ENCODE measurements around the gene FKRP.

The FKRP gene

DNA sequence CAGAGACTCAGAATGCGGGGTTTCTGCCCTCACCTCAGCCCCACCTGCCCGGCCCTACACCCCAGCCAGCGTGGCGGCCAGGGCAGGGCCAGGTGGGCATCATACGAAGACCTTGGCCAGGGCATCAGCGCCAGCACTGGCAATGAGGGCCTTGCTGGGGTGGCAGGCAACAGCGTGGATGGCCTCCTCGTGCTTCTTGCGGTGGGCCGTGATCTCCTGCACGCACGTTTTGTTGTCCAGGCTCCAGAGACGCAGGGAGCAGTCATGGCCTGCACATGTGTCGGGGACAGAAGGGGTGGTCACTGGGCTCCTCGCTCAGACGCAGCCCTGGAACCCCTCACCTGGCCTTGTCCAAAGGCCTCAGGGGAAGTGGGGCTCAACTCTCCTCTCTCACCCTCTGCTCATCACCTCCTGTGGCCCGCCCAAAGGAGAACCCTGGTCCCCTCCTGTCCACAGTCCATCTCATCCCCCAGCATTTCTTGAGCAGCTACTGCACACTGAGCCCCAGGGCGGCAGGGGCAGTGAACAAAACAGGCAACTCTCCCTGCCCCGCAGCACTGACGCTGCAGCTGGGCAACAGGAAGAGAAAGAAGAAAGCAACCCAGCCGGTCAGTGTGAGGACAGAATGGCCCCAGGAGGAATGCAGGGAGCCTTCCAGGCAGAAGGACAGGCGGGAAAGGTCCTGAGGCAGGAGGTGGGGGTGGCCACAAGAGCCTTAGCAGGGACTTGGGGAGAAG is 25.2 kb upstream of the FKRP start:
- Histone ChIP-seq H3K27me3 (ENCODE audit: control insufficient read depth, insufficient read depth, low read length) (no peaks in the 10 kb centered on the region), H3K9ac (ENCODE audit: low read length) (no peak overlapping the region), H3K4me3 (ENCODE audit: low read depth, low read length) (no peak overlapping the region), H3K36me3 (ENCODE audit: control insufficient read depth, insufficient read depth, low read length) (peaks cover 69% of the 10 kb centered on the region), H3K27ac (ENCODE audit: low read depth, low read length) (no peak overlapping the region), H3K4me1 (ENCODE audit: control insufficient read depth, insufficient read depth, low read length) (peaks cover 7% of the 10 kb centered on the region), H3K9me3 (ENCODE audit: control insufficient read depth, insufficient read depth, low read depth, low read length) (no peaks in the 10 kb centered on the region)

DNA sequence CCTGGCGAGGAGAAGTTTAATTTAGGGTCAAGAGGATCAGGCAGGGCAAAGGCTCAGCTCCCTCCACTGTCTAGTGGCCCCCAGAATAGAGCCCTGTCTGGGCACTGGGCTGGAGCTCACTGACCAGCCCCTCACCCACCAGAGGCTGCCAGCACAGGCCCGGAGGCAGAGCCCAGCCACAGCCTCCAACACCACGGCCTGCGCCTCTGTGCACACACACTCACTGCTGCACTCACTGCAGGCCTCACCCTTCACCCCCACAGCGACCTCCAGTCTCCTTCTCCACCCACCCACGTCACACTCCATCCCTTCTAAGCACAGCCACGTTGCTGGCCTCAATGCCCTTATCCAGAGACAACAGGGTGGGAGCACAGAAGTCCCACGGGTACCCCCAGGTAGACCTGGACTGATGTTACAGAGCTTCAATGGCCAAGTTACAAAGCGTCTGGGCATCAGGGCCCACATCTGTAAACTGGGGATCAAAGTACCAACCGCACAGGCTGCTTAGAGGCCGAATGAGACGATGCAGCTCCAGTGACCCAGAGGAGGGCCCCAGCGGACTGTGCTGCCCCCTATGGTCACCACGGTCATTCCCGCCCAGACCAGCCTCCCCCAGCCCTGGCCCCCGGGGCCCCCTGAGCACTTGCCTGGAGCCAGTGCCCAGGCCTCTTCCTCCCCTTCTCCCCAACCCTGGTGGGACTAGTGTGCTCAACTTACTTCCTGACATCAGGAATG is 24.4 kb upstream of the FKRP start:
- peaks cover 10% of the 10 kb centered on the region for H3K4me1 ChIP-seq (ENCODE audit: control insufficient read depth, insufficient read depth, low read length)
- peaks cover 76% of the 10 kb centered on the region for H3K36me3 ChIP-seq (ENCODE audit: control insufficient read depth, insufficient read depth, low read length)
- no peak overlapping the region for H3K27ac ChIP-seq (ENCODE audit: low read depth, low read length)

DNA sequence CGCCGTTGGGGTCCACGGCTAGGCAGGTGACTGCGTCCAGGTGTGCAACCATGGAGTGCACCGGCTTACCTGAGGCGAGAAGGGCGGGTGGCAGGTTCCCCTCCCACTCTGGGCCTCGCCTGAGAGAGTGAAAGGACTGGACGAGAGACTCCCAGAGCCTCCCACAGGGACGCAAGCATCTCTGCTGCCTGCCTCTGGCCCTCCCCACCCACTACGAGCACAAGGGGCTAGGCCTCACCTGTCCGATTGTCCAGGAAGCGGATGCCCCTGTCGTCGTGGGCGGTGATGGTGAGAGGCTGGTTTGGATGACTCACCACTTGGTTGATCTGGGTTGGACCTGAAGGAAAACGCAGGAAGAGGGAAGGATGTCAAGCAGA is 23.9 kb upstream of the FKRP start:
- Histone ChIP-seq H3K27me3 (ENCODE audit: control insufficient read depth, insufficient read depth, low read length) (no peaks in the 10 kb centered on the region), H3K9ac (ENCODE audit: low read length) (no peak overlapping the region), H3K4me3 (ENCODE audit: low read depth, low read length) (no peak overlapping the region), H3K36me3 (ENCODE audit: control insufficient read depth, insufficient read depth, low read length) (peaks cover 82% of the 10 kb centered on the region), H3K9me3 (ENCODE audit: control insufficient read depth, insufficient read depth, low read depth, low read length) (no peaks in the 10 kb centered on the region), H3K27ac (ENCODE audit: low read depth, low read length) (no peak overlapping the region), H3K4me1 (ENCODE audit: control insufficient read depth, insufficient read depth, low read length) (peaks cover 16% of the 10 kb centered on the region)

More for the DNA sequence above, 24.4 kb upstream of the FKRP start:
- Histone ChIP-seq H3K9me3 (ENCODE audit: control insufficient read depth, insufficient read depth, low read depth, low read length) (no peaks in the 10 kb centered on the region), H3K4me3 (ENCODE audit: low read depth, low read length) (no peak overlapping the region), H3K9ac (ENCODE audit: low read length) (no peak overlapping the region), H3K27me3 (ENCODE audit: control insufficient read depth, insufficient read depth, low read length) (no peaks in the 10 kb centered on the region)

DNA sequence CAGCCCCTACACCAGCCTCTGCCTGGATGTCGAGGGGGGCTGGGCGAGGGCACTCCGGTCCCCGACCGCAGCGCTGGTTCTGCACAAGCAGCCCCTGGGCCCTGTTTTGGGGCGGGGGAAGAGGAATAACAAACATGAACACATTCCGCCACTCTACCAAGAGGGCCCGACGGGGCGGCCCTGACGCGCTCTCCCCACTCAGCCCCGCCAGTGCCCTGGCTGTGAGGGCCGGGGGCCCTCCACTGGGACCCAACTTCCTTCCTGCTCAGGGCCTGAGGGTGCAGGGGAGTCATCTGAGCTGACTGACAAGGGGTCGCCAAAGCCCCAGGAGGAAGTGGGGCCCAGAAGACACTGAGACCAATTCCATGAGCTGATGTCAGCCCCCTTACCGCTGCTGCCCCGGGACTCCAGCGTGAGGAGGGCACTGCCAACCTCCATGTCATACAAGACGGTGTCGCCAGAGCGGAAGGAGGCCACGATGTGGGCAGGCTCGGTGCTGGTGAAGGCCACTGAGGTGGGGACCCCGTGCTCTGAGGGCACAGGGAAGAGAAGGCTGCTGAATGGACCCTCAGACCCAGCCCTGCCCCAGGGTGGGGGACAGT is 23.3 kb upstream of the FKRP start:
- Histone ChIP-seq H3K9me3 (ENCODE audit: control insufficient read depth, insufficient read depth, low read depth, low read length) (no peaks in the 10 kb centered on the region), H3K4me3 (ENCODE audit: low read depth, low read length) (no peak overlapping the region), H3K27ac (ENCODE audit: low read depth, low read length) (no peak overlapping the region), H3K4me1 (ENCODE audit: control insufficient read depth, insufficient read depth, low read length) (peaks cover 19% of the 10 kb centered on the region), H3K9ac (ENCODE audit: low read length) (no peak overlapping the region), H3K27me3 (ENCODE audit: control insufficient read depth, insufficient read depth, low read length) (no peaks in the 10 kb centered on the region), H3K36me3 (ENCODE audit: control insufficient read depth, insufficient read depth, low read length) (peaks cover 87% of the 10 kb centered on the region)

DNA sequence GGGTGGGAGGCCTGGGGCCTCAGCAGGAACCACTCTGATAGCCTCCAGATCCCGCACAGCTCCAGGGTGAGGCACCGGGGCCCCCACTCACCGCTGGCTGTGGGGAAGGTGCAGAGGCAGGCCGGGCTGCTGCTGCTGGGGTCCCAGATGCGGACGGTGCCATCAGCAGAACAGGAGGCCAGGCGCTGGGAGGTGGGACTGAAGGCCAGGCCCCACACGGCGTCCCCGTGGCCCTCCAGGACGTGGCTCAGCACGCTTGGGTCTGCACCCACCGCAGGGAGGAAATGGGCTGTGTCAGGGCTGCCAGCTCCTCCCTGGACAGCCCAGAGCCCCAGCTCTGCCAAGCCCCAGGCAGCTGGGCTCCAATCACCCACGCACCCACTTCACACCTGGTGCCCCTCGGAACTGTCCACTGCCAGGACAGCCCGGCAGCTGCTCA is 22.8 kb upstream of the FKRP start:
- H3K36me3 ChIP-seq (ENCODE audit: control insufficient read depth, insufficient read depth, low read length): peaks cover 92% of the 10 kb centered on the region
- H3K4me3 ChIP-seq (ENCODE audit: low read depth, low read length): no peak overlapping the region
- no peaks in the 10 kb centered on the region for H3K27me3 ChIP-seq (ENCODE audit: control insufficient read depth, insufficient read depth, low read length)
- H3K27ac ChIP-seq (ENCODE audit: low read depth, low read length): no peak overlapping the region
- no peaks in the 10 kb centered on the region for H3K9me3 ChIP-seq (ENCODE audit: control insufficient read depth, insufficient read depth, low read depth, low read length)
- H3K9ac ChIP-seq (ENCODE audit: low read length): no peak overlapping the region
- peaks cover 14% of the 10 kb centered on the region for H3K4me1 ChIP-seq (ENCODE audit: control insufficient read depth, insufficient read depth, low read length)

DNA sequence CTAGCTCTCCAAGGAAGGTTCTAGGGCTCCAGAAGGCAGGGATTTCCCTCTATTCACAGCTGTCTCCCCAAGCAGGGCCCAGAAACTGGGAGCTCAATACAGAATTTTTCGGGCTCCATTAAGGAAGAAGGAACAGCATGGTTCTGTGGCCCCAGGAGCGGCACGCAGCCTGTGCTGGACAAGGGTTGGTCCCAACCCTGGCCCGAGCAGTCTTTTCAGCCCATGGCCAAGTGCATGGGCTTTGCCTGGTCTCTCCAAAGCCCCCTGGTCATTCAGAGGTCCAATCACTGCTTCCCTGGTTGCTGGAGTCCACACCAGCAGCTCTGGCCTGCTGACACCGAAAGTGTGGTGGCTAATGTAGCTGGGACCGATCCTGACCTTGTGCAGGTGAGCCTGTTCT is 22.4 kb upstream of the FKRP start:
- Histone ChIP-seq H3K4me1 (ENCODE audit: control insufficient read depth, insufficient read depth, low read length) (peaks cover 11% of the 10 kb centered on the region; the same call in 1 of the 2 replicates), H3K9ac (ENCODE audit: low read length) (no peak overlapping the region), H3K27ac (ENCODE audit: low read depth, low read length) (no peak overlapping the region), H3K9me3 (ENCODE audit: control insufficient read depth, insufficient read depth, low read depth, low read length) (no peaks in the 10 kb centered on the region), H3K27me3 (ENCODE audit: control insufficient read depth, insufficient read depth, low read length) (no peaks in the 10 kb centered on the region), H3K4me3 (ENCODE audit: low read depth, low read length) (no peak overlapping the region), H3K36me3 (ENCODE audit: control insufficient read depth, insufficient read depth, low read length) (peaks cover 95% of the 10 kb centered on the region)

DNA sequence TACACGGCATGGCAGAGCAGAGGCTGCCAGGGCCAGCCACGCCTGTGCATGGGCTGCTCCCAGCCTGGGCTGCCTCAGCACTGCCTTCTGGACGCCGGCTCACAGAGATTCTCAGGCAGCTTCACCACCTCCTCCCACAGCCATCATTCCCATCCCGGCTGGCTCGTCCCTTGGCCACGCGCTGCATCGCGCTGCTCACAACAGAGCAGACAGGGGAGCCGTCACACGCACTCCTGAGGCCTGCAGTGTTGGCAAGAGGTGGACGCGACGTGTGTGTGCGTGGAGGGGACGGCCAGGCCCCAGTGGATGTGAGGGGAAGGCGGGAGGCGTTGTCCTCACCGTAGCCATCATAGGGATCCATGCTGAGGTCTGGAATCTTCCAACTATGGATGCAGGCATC is 21.4 kb upstream of the FKRP start:
- H3K36me3 ChIP-seq (ENCODE audit: control insufficient read depth, insufficient read depth, low read length): peaks cover 97% of the 10 kb centered on the region
- H3K9me3 ChIP-seq (ENCODE audit: control insufficient read depth, insufficient read depth, low read depth, low read length): no peaks in the 10 kb centered on the region
- no peaks in the 10 kb centered on the region for H3K27me3 ChIP-seq (ENCODE audit: control insufficient read depth, insufficient read depth, low read length)
- no peak overlapping the region for H3K9ac ChIP-seq (ENCODE audit: low read length)
- H3K27ac ChIP-seq (ENCODE audit: low read depth, low read length): no peak overlapping the region
- no peak overlapping the region for H3K4me3 ChIP-seq (ENCODE audit: low read depth, low read length)
- H3K4me1 ChIP-seq (ENCODE audit: control insufficient read depth, insufficient read depth, low read length): peaks cover 11% of the 10 kb centered on the region; the same call in 1 of the 2 replicates

DNA sequence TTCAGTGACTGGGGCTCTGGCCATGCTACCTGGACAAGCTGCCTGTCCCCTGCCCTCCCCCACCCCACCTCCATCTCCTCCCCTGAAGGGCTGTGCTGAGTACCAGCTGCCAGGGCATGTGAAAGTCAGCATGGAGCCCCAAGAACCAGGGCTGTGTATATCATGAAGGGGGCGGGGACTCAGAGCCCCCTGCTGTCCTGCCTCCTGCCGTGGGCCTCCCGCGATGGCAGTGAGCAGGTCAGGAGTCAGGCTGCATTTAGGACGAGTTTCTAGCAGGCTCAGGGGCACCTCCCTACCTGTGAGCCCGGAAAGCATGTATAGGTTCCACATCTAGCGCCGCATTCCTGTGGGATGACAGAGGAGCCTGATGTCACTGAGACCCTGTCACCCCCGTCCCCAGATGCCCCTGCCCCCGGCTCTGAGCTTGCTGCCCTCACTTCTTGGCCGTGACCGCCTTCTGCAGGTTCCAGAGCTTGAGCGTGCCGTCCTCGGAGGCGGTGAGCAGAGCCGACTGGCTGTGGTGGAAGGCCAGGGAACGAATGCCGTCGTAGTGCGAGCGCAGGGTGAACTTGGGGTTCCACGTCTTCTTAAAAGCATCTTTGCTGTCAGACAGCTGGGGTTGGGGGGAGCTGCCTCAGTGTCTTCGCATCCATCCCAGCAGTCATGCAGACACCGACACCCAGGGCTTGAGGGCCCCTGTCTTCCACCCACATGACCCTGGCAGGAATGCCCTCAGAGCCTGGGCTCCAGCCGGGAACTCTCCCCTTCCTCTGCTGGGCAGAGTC is 20.6 kb upstream of the FKRP start:
- Histone ChIP-seq H3K4me1 (ENCODE audit: control insufficient read depth, insufficient read depth, low read length) (peaks cover 11% of the 10 kb centered on the region; the same call in 1 of the 2 replicates), H3K36me3 (ENCODE audit: control insufficient read depth, insufficient read depth, low read length) (peaks cover 97% of the 10 kb centered on the region), H3K9ac (ENCODE audit: low read length) (no peak overlapping the region), H3K4me3 (ENCODE audit: low read depth, low read length) (no peak overlapping the region), H3K9me3 (ENCODE audit: control insufficient read depth, insufficient read depth, low read depth, low read length) (no peaks in the 10 kb centered on the region), H3K27ac (ENCODE audit: low read depth, low read length) (no peak overlapping the region), H3K27me3 (ENCODE audit: control insufficient read depth, insufficient read depth, low read length) (no peaks in the 10 kb centered on the region)

DNA sequence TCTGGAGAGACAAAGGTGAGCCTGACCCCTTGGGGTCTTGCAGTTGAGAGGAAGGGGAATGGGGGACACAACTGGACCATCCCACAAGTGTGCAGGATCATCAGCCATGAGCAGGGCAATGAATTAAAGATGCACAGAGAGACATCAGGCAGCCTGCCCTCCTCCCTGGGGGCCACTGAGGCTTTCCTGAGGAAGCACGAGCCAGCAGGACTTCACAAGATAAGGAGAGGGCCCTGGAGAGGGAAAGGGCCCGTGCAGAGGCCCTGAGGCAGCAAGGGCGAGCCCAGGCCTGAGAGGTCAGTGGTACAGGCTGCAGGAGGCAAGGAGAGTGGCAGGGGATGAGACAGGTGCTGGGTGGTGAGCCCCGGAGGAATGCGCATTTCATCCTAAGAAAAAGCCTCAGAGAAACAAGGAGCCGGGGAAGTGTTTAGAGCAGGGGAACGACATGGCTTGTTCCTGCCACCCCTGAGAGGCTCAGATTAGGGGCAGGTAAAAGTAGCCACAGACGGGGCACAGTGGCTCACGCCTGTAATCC is 19.9 kb upstream of the FKRP start:
- no peak overlapping the region for H3K9ac ChIP-seq (ENCODE audit: low read length)
- H3K36me3 ChIP-seq (ENCODE audit: control insufficient read depth, insufficient read depth, low read length): peaks cover 97% of the 10 kb centered on the region
- H3K4me3 ChIP-seq (ENCODE audit: low read depth, low read length): no peak overlapping the region
- H3K4me1 ChIP-seq (ENCODE audit: control insufficient read depth, insufficient read depth, low read length): peaks cover 11% of the 10 kb centered on the region; the same call in 1 of the 2 replicates
- H3K9me3 ChIP-seq (ENCODE audit: control insufficient read depth, insufficient read depth, low read depth, low read length): no peaks in the 10 kb centered on the region
- no peaks in the 10 kb centered on the region for H3K27me3 ChIP-seq (ENCODE audit: control insufficient read depth, insufficient read depth, low read length)
- no peak overlapping the region for H3K27ac ChIP-seq (ENCODE audit: low read depth, low read length)

DNA sequence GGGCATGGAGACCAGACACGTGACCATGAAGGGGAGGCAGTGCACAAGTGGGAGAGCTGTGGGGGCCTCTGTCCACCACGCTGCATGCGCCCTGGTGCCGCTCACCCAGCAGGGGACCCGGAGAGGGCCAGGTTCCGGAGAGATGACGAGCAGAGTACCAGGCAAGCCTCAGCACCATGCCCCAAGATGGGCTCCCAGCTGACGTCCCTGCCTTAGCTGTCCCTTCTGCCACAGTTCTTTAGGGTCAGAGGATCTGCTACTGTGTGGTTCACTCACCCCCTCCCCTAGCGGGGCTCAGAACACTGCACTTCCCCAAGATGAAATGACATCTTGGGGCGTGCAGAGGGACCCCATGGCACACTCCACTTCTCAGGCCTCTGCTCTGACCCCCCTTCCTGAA is 19.3 kb upstream of the FKRP start:
- Histone ChIP-seq H3K4me1 (ENCODE audit: control insufficient read depth, insufficient read depth, low read length) (peaks cover 11% of the 10 kb centered on the region; the same call in 1 of the 2 replicates), H3K4me3 (ENCODE audit: low read depth, low read length) (no peak overlapping the region), H3K36me3 (ENCODE audit: control insufficient read depth, insufficient read depth, low read length) (peaks cover 97% of the 10 kb centered on the region), H3K9me3 (ENCODE audit: control insufficient read depth, insufficient read depth, low read depth, low read length) (no peaks in the 10 kb centered on the region), H3K27ac (ENCODE audit: low read depth, low read length) (peak overlapping the region; percentile 39; the same call in 1 of the 2 replicates), H3K27me3 (ENCODE audit: control insufficient read depth, insufficient read depth, low read length) (no peaks in the 10 kb centered on the region), H3K9ac (ENCODE audit: low read length) (no peak overlapping the region)
